ENCODE data around the gene UNC13B.

DNA sequence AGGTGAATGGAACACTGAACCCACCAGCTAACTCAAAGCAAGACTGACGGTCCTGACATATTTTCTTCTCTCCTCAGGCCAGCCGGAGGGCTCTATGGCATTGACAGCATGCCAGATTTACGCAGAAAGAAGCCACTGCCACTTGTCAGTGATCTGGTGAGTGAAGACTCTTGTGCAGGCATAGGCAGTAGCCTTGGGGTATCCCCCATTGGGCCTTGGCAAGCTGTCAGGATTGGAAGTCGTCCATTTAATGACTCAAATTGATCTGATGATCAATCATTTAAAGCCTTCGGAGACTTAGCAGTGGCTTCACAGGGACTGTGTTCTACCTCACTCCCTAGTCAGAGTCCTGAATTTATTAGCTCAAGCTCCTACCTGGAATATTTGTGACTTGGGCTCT lies 208.4 kb downstream of the UNC13B start:
- TF ChIP-seq EZH2 (IDR thresholded peaks at IDR 0.05; ENCODE audit: low read depth, low read length, severe bottlenecking) (no peak), EGR1 (IDR thresholded peaks at IDR 0.05; ENCODE audit: borderline replicate concordance, low read depth, low read length) (no peak), SP1 (IDR thresholded peaks at IDR 0.05; ENCODE audit: low read depth, low read length) (no peak), CTCF (IDR thresholded peaks at IDR 0.05; ENCODE audit: control extremely low read depth in 1 of 3, insufficient read depth in 1 of 3, low read depth in 1 of 3, low read length in 3 of 3) (no peak), POLR2A (IDR thresholded peaks at IDR 0.05; ENCODE audit: control extremely low read depth in 1 of 2, low read depth in 2 of 2, low read length in 2 of 2) (no peak), FOSL1 (IDR thresholded peaks at IDR 0.05; ENCODE audit: insufficient read depth, low read depth, low read length) (no peak), SIX5 (IDR thresholded peaks at IDR 0.05; ENCODE audit: low read depth, low read length) (no peak), SIN3A (conservative IDR thresholded peaks at IDR 0.05 in 1 of 2, IDR thresholded peaks at IDR 0.05 in 1 of 2; ENCODE audit: low read depth in 1 of 2, low read length in 2 of 2) (no peak), RNF2 (IDR thresholded peaks at IDR 0.05; ENCODE audit: borderline replicate concordance, low read depth, low read length, missing control alignments, poor library complexity, severe bottlenecking) (no peak)
- TF ChIP-seq, protein P1, sequence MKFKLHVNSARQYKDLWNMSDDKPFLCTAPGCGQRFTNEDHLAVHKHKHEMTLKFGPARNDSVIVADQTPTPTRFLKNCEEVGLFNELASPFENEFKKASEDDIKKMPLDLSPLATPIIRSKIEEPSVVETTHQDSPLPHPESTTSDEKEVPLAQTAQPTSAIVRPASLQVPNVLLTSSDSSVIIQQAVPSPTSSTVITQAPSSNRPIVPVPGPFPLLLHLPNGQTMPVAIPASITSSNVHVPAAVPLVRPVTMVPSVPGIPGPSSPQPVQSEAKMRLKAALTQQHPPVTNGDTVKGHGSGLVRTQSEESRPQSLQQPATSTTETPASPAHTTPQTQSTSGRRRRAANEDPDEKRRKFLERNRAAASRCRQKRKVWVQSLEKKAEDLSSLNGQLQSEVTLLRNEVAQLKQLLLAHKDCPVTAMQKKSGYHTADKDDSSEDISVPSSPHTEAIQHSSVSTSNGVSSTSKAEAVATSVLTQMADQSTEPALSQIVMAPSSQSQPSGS (IDR thresholded peaks at IDR 0.05; ENCODE audit: low read length), result no peak
